Measurements from ENCODE around the gene MTF2. TPM values are rescaled to one million over a fixed set of nuclear protein-coding genes. Genes with fewer than 3 reads are reported as not detected.

The MTF2 gene
- total and polyA plus RNA-seq, 8 donors = 6.5 to 16.2 (median 8.7) TPM

DNA sequence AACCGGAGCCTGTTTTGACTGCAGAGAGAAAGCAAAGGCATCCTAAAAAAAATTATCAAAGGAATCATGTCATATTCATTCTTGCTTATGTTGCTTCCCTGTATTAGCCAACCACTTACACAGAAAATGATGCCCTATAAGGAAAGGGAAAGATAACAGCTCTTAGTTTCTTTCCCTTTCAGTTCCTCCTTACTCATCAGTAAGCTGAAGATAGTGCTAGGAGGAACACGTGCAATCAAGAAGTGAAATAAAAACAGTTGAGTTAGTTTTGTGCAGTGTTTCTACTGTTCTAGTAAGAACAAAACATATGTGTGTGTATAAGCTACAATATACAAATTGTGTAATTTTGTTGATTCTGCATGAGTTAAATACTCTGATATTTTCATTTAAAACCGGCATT lies 45.3 kb upstream of the MTF2 start:
- intact Hi-C loops (cut with DNase I) = no loop called here
- H3K27me3 ChIP-seq = no peaks in the 10 kb centered on the region
- H3K36me3 ChIP-seq = no peaks in the 10 kb centered on the region
- FAIRE-seq (no peak), ATAC-seq (peak in 1 of 4 donors; percentile 42), DNase-seq (no peak)
- H3K4me3 ChIP-seq = no peak overlapping the region
- no peaks in the 10 kb centered on the region for H3K4me1 ChIP-seq
- H3K9me3 ChIP-seq = no peaks in the 10 kb centered on the region
- TF ChIP-seq, protein P1, sequence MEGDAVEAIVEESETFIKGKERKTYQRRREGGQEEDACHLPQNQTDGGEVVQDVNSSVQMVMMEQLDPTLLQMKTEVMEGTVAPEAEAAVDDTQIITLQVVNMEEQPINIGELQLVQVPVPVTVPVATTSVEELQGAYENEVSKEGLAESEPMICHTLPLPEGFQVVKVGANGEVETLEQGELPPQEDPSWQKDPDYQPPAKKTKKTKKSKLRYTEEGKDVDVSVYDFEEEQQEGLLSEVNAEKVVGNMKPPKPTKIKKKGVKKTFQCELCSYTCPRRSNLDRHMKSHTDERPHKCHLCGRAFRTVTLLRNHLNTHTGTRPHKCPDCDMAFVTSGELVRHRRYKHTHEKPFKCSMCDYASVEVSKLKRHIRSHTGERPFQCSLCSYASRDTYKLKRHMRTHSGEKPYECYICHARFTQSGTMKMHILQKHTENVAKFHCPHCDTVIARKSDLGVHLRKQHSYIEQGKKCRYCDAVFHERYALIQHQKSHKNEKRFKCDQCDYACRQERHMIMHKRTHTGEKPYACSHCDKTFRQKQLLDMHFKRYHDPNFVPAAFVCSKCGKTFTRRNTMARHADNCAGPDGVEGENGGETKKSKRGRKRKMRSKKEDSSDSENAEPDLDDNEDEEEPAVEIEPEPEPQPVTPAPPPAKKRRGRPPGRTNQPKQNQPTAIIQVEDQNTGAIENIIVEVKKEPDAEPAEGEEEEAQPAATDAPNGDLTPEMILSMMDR (IDR thresholded peaks at IDR 0.05) = no peak
- no peak overlapping the region for H3K27ac ChIP-seq
- 76 to 86% methylated on average over 3 of the region's 3 CpGs for WGBS, 2 donors

DNA sequence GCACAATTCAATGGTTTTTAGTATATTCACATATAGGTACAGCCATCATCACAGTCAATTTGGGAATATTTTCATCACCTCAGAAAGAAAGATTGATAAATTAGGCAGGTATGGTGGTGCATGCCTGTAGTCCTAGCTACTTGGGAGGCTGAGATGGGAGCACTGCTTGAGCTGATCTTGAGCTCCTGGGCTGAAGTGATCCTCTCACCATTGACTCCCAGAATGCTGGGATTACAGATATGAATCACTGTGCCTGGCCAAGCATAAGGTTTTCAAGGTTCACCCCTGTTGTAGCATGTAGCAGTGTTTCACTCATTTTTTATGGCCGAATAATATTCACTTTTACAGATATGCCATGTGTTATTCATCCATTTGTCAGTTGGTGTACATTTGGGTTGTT lies 44.7 kb upstream of the MTF2 start:
- 87% methylated on average over 1 of the region's 1 CpG for WGBS, 2 donors
- intact Hi-C loops (cut with DNase I) = no loop called here
- TF ChIP-seq, protein P1 (IDR thresholded peaks at IDR 0.05) = no peak
- H3K27ac ChIP-seq = no peak overlapping the region
- no peaks in the 10 kb centered on the region for H3K9me3 ChIP-seq
- DNase-seq = no peak
- H3K36me3 ChIP-seq = no peaks in the 10 kb centered on the region
- no peaks in the 10 kb centered on the region for H3K4me1 ChIP-seq
- no peak overlapping the region for H3K4me3 ChIP-seq
- no peaks in the 10 kb centered on the region for H3K27me3 ChIP-seq
- no peak for FAIRE-seq
- ATAC-seq = no peak

DNA sequence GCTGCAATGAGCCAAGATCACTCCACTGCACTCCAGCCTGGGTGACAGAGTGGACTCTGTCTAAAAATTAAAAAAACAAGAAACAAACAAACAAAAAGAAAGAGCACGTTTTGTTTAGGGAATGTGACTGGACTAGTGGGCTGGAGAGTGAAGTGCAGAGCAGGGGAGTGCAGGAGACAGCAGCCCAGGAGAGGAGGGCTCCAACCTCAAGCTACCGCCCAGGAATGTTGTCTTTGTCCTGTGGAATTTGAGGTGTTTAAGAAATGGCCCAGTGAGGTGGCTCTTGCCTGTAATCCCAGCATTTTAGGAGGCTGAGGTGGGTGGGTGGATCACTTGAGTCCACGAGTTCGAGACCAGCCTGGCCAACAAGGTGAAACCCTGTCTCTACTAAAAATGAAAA lies 42.4 kb upstream of the MTF2 start:
- Histone ChIP-seq H3K27ac (no peak overlapping the region), H3K36me3 (no peaks in the 10 kb centered on the region), H3K4me1 (no peaks in the 10 kb centered on the region), H3K4me3 (no peak overlapping the region), H3K9me3 (no peaks in the 10 kb centered on the region), H3K27me3 (no peaks in the 10 kb centered on the region)
- FAIRE-seq (no peak), ATAC-seq (no peak), DNase-seq (no peak)
- TF ChIP-seq, protein P1 (IDR thresholded peaks at IDR 0.05) = no peak
- WGBS, 2 donors = 73 to 79% methylated on average over 4 of the region's 4 CpGs
- intact Hi-C loops (cut with DNase I) = no loop called here

DNA sequence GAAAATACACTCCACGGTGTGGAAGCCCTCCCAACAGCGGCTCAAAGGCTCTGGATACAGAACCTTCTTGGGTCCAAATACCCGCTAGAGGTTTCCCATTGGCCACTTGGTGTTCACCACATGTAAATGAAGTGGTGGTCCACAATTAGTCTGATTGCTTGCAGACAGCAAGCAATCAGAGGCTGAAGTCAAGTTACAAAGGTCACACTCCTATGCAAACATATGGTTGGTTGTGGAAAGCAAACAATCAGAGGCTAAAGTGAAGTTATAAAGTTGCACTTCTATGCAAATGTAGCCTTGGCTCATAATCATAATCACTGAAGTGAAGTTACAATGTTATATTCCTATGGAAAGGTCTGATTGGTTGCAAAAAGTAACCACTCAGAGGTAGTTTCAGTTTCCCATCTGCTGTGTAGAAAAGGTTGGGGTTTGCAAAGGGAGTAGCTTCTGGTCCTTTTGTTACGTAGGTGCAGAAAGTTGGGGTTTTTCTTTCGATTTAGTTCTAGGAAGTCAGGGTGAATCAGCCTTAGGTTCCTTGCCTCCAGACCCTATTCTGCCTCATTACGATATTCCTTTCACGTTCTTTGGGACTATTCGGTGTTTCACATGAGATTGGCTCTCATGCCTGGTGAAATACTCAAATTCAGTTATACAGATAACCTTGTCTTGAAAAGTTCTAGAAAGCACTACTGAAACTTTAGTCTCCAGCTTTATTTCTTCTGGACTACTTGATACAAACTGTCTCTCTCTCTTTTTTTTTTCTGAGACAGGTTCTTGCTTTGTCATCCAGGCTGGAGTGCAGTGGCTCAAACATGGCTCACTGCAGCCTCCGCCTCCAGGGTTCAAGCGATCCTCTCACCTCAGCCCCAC lies 36.7 kb upstream of the MTF2 start:
- Histone ChIP-seq H3K27me3 (no peaks in the 10 kb centered on the region), H3K36me3 (no peaks in the 10 kb centered on the region), H3K4me3 (no peak overlapping the region), H3K27ac (no peak overlapping the region), H3K9me3 (no peaks in the 10 kb centered on the region), H3K4me1 (no peaks in the 10 kb centered on the region)
- DNase-seq (no peak), ATAC-seq (peak in 3 of 4 donors; percentile 35 to 44 (median 43)), FAIRE-seq (peak; percentile 76)
- TF ChIP-seq, protein P1 (IDR thresholded peaks at IDR 0.05) = no peak
- WGBS, 2 donors = 64 to 66% methylated on average over 10 of the region's 10 CpGs
- intact Hi-C loops (cut with DNase I) = no loop called here

DNA sequence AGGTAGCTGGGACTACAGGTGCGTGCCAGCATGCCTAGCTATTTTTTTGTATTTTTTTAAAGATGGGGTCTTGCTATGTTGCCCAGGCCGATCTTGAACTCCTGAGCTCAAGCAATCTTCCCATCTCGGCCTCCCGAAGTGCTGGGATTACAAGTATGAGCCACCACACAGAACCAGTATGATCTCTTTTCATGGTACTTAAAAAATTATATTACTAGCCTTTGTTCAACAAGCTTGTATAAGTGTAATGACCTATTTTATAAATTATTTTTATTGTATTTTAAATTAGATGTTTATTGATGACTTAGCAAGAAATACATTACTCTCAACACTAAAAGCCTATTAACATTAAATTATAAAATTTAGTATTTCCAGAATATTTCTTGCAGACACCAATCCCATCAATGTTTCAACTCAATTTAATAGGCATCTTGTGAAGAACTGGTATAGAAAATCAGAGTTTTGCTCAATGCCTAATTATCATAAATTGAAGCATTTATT lies 36.0 kb upstream of the MTF2 start:
- no peaks in the 10 kb centered on the region for H3K36me3 ChIP-seq
- TF ChIP-seq, protein P1 (IDR thresholded peaks at IDR 0.05) = no peak
- H3K4me3 ChIP-seq = no peak overlapping the region
- no peaks in the 10 kb centered on the region for H3K9me3 ChIP-seq
- no peaks in the 10 kb centered on the region for H3K4me1 ChIP-seq
- no peak for ATAC-seq
- DNase-seq = no peak
- no peak overlapping the region for H3K27ac ChIP-seq
- WGBS, 2 donors = 91 to 96% methylated on average over 4 of the region's 4 CpGs
- FAIRE-seq = peak; percentile 13
- H3K27me3 ChIP-seq = no peaks in the 10 kb centered on the region
- intact Hi-C loops (cut with DNase I) = no loop called here
